HG02970 (cell line): ENCODE measurements around the gene TRABD2B.

Experiments
- ATAC-seq: cut with Tn5 transposase; IDR thresholded peaks from one replicate; pipeline ENCODE4 v1.9.1; 2021; ENCODE audit warnings: mild to moderate bottlenecking, moderate library complexity, moderate number of reproducible peaks; ENCODE audit not compliant: unreplicated experiment, low FRiP score

The TRABD2B gene

GRCh38 chr1:47766832-47767740, 230.1 kb downstream of the TRABD2B start:
- ATAC-seq: no peak

DNA sequence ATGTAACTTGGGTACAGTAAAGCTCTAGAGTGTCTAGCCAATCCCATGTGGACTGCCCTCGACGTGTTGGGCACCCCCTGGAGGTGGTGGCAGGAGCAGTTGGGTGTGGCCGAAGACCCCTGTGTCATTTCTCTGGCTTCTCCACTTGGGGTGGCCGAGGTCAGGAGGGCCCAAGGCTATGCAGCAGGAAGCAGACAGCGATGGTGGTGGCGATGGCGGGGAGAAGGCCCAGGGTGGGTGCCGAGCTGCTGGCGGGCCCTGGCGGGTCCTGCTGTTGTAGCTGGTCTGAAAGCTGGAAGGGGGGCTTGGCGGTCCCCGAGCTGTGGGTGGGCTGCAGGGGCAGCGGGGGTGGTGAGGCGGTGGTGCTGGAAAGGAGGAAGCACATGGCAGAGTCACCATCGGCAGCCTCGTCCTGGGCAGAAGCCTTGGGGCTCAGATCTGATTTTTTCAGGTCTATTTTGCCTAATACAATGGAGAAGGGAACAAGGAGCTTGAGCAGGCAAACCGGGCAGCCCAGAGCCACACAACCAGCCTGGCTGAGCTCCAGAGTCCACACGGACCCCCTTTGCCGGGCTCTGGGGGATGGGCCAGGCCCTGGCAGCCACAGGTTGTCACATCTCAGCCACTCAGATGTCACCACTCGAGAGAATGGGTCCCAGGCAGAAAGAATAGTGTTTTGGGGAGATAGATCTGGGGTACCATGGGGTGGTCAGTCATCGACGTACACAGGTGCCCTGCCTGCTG, 231.3 kb downstream of the TRABD2B start:
- no peak for ATAC-seq

DNA sequence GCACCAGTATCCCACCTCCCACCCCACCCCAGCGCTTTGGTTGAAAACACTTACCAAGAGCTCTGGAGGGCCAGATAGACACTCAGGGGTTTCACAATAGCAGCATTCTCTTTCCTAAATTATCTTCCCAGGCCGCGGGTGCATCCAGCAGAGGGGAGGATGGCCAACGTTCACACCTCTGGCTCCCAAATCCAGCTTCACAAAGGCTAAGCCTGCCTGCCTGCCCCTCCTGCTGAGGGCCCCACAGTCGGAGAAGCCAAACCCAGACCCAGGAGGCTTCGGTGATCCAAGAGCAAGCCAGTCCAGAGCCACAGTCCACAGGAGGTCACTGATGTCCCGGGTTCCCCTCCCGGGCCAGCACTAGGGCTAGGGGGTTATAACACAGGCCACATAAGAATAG, 231.9 kb downstream of the TRABD2B start:
- ATAC-seq: no peak

- no peak for ATAC-seq
Observed at GRCh38 chr1:47764461-47765046, 232.6 kb downstream of the TRABD2B start.

GRCh38 chr1:47763591-47764171, 233.5 kb downstream of the TRABD2B start:
- ATAC-seq: no peak

GRCh38 chr1:47761974-47762373, 235.2 kb downstream of the TRABD2B start:
- no peak for ATAC-seq

- no peak for ATAC-seq
Observed at GRCh38 chr1:47761201-47761930, 235.8 kb downstream of the TRABD2B start.

DNA sequence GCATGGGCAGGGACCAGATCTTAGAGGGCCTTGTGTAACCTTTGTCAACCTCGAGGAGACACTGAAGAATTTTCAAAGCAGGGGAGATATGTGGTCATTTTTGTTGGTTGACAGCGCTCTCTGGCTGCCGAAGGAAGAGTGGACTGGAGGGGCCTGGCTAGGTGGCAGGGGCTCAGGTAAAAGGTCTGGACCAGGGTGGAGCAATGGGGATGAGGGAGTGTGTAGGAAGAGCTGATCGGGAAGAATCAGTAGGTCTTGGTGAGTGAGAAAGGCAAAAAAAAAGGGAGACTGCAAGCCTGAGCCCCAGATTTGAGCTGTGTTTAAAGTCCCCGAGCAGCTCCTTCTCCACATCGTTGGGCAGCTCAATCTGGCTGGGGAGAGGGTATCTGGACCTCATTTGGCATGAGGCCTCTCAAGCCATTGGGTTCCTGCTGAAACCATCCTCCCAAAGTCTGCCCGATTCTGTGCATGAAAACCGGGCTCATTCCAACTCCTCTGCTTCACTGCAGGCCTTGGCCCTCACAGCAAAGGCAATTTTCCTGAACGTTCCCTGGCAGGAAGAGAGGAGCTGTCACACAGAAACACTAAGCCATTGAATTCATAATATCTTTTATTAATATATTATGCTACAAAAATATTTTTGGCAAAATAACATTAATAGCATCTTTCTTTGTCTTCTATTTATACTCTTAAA, 237.1 kb downstream of the TRABD2B start:
- ATAC-seq: no peak

DNA sequence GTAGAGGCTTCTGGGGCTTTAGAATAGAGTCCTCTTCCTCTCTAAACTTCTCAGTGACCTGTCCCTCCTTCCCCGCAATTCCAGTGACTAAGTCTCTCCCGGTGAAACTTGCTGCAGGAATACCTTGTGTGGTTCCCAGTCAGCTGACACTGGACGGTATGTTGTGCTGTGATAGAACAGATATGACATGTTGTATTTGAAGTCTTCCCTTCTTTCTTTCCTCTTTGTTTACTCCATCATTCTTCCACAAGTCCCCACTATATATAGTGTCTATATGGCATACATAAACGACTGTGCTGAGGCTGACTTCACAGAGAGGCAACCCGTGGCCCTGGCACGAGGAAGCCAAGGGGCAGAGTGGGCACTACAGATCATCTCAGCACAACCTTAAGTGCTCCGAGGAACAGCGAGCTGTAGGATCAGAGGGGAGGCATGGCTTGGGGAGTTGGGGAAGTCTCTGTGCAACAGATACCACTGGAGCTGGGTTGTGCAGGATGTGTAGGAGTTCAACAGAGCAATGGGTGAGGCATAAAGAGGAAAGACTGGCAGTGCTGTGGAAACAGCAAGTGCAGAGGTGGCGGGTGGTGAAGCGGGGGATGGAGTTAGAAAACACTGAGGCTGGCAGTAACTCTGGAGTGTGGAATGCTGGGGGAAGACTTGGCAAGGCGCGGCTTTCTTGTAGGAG, 237.8 kb downstream of the TRABD2B start:
- no peak for ATAC-seq

GRCh38 chr1:47758341-47759250, 238.6 kb downstream of the TRABD2B start:
- no peak for ATAC-seq

GRCh38 chr1:47757226-47757975, 239.8 kb downstream of the TRABD2B start:
- no peak for ATAC-seq

DNA sequence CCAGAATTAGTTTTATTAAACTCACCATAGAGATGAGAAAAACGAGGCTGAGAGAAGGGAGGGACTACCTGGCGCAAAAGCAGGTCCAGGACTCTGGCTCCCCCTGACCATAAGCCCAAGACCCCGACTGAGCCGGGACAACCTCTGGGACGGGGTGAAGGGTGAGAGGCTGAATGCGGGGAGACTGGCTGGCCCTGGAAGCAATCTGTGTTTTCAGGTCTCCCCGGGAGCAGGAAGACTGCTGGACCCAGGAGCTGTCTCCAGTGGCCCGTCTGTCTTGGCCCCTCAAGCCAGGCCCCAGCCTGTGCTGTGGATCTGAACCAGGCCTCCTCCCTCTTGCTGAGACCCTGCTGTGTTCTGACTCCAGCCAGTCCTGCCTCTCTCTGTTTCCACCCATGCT, 240.8 kb downstream of the TRABD2B start:
- no peak for ATAC-seq

DNA sequence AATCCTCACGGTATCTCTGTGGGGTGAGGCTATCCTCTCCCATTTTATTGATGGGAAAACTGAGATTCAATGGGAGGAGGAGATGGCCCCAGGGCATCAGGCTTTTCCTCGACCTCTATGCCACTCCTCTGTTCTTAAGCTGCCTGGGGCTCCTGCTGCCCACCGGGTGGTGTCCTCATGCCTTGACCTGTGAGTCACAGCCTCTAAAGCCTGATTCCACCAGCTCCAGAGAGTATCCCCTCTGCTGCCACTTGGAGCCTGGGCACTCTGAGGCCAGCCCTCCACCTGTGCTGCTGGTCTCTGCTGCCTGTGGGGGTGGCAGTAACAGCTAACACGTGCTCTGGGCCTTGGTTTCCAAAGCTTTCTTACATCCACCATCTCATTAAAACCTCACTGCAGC, 241.2 kb downstream of the TRABD2B start:
- no peak for ATAC-seq

GRCh38 chr1:47755101-47755990, 241.8 kb downstream of the TRABD2B start:
- no peak for ATAC-seq

GRCh38 chr1:47754221-47754620, 243.0 kb downstream of the TRABD2B start:
- ATAC-seq: no peak

- no peak for ATAC-seq
Observed at GRCh38 chr1:47753808-47754207, 243.4 kb downstream of the TRABD2B start.
